H1 (cell line): Measurements from ENCODE around the gene PRPS1. TPM values are rescaled to one million over a fixed set of nuclear protein-coding genes. Genes with fewer than 3 reads are reported as not detected.

Experiments used
- CTCF ChIA-PET: fragments of 300-600 bp; sonication (Branson Sonifier 250); formaldehyde crosslinking; loops from one replicate; lab custom pipeline; 2021; ENCODE audit not compliant: partially characterized antibody; lab: Charles Lee
- POLR2A ChIA-PET: fragments of 300-600 bp; sonication (Branson Sonifier 250); formaldehyde crosslinking; loops from one replicate; lab custom pipeline; 2021; ENCODE audit warnings: inconsistent platforms; ENCODE audit not compliant: partially characterized antibody; lab: Charles Lee
- DNase-seq, 2 experiments: peaks; one replicate each; pipeline versions ENCODE4 v3.0.0 to v3.0.0-alpha.2; 2010 to 2022; ENCODE audit warnings: low spot score in 2 of 2, low read depth in 1 of 2, mixed read lengths in 1 of 2
- FAIRE-seq: peaks from 2 replicates; lab custom pipeline; 2011; peaks lifted over from hg19 to GRCh38; lab: Jason Lieb, UNC
- H2AFZ ChIP-seq: 2 replicates; pipeline ENCODE4 v1.8.1; 2012; ENCODE audit warnings: low read length, inconsistent platforms
- H2AK5ac ChIP-seq: 2 replicates; pipeline ENCODE4 v1.6.1; 2013; ENCODE audit warnings: low read depth, low read length
- H2BK120ac ChIP-seq: replicated peaks from 2 replicates; pipeline ENCODE3; 2013; ENCODE audit warnings: low read depth, low read length, inconsistent platforms
- H2BK12ac ChIP-seq: 2 replicates; pipeline ENCODE4 v1.6.1; 2013; ENCODE audit warnings: low read depth, low read length
- H2BK15ac ChIP-seq: 2 replicates; pipeline ENCODE4 v1.6.1; 2013; ENCODE audit warnings: low read length
- H2BK20ac ChIP-seq: 2 replicates; pipeline ENCODE4 v1.6.1; 2013; ENCODE audit warnings: low read length
- H2BK5ac ChIP-seq: 2 replicates; pipeline ENCODE4 v1.6.1; 2013; ENCODE audit warnings: low read depth, low read length
- H3K14ac ChIP-seq: 2 replicates; pipeline ENCODE4 v1.6.1; 2013; ENCODE audit warnings: inconsistent platforms; ENCODE audit not compliant: insufficient read length
- H3K18ac ChIP-seq: 2 replicates; pipeline ENCODE4 v1.6.1; 2013; ENCODE audit warnings: low read length; ENCODE audit errors: extremely low read depth
- H3K23ac ChIP-seq: 2 replicates; pipeline ENCODE4 v1.6.1; 2013; ENCODE audit warnings: inconsistent platforms; ENCODE audit not compliant: insufficient read length
- H3K23me2 ChIP-seq: 2 replicates; pipeline ENCODE4 v1.6.1; 2013; ENCODE audit warnings: low read depth, low read length
- H3K27ac ChIP-seq: 2 replicates; pipeline ENCODE4 v1.6.1; 2011; ENCODE audit warnings: low read depth, low read length, inconsistent platforms
- H3K27me3 ChIP-seq, 4 experiments: replicated peaks in 1 of 4; 1 replicate in 1 of 4; 2 replicates in 3 of 4; pipeline versions ENCODE4 v1.6.1 to v1.8.1; 2011 to 2013; ENCODE audit warnings: low read length in 3 of 4, mild to moderate bottlenecking in 3 of 4, inconsistent platforms in 2 of 4, mixed read lengths in 2 of 4, moderate library complexity in 1 of 4; ENCODE audit not compliant: control insufficient read depth in 3 of 4, insufficient read depth in 3 of 4; ENCODE audit errors: extremely low read depth in 1 of 4
- H3K36me3 ChIP-seq, 4 experiments: 2 replicates each; pipeline versions ENCODE4 v1.6.1 to v1.8.1; 2011 to 2013; ENCODE audit warnings: mild to moderate bottlenecking in 4 of 4, low read length in 3 of 4, moderate library complexity in 2 of 4, control low read depth in 1 of 4, inconsistent platforms in 1 of 4; ENCODE audit not compliant: insufficient read depth in 4 of 4, control insufficient read depth in 2 of 4
- H3K4ac ChIP-seq: replicated peaks from 2 replicates; pipeline ENCODE3; 2013; ENCODE audit warnings: low read length, low read depth, mixed read lengths, inconsistent platforms; ENCODE audit not compliant: insufficient read length
- H3K4me1 ChIP-seq, 4 experiments: replicated peaks in 1 of 4; 1 replicate in 1 of 4; 2 replicates in 3 of 4; pipeline versions ENCODE4 v1.6.1 to v1.8.1; 2011 to 2013; ENCODE audit warnings: low read length in 3 of 4, inconsistent platforms in 2 of 4, mixed read lengths in 1 of 4; ENCODE audit not compliant: insufficient read depth in 4 of 4, control insufficient read depth in 3 of 4
- H3K4me2 ChIP-seq, 2 experiments: 2 replicates each; pipeline versions ENCODE4 v1.6.1 to v1.8.1; 2011 to 2013; ENCODE audit warnings: low read depth in 2 of 2, low read length in 2 of 2, control low read depth in 1 of 2, inconsistent platforms in 1 of 2, mild to moderate bottlenecking in 1 of 2; ENCODE audit not compliant: insufficient read depth in 1 of 2
- H3K4me3 ChIP-seq, 4 experiments: fragments of 200-600, 300-600 bp in 1 of 4; sonication (generic), shearing (Covaris generic), sonication (Bioruptor Twin) in 1 of 4; 2 replicates each; pipeline versions ENCODE4 v1.5.1 to v1.8.1; 2011 to 2016; ENCODE audit warnings: low read length in 4 of 4, low read depth in 3 of 4, control low read depth in 2 of 4, inconsistent platforms in 2 of 4, mild to moderate bottlenecking in 2 of 4, mixed read lengths in 1 of 4, moderate library complexity in 1 of 4; ENCODE audit not compliant: insufficient read depth in 2 of 4; ENCODE audit errors: extremely low read depth in 1 of 4
- H3K56ac ChIP-seq: replicated peaks from 2 replicates; pipeline ENCODE3; 2013; ENCODE audit warnings: low read depth, mild to moderate bottlenecking, mixed read lengths, low read length, inconsistent platforms; ENCODE audit not compliant: insufficient read length
- H3K79me1 ChIP-seq: 2 replicates; pipeline ENCODE4 v1.6.1; 2013; ENCODE audit warnings: low read depth, low read length, control low read depth
- H3K79me2 ChIP-seq, 2 experiments: 2 replicates each; pipeline versions ENCODE4 v1.6.1 to v1.8.1; 2012 to 2013; ENCODE audit warnings: low read length in 2 of 2, mild to moderate bottlenecking in 2 of 2, inconsistent platforms in 1 of 2; ENCODE audit not compliant: insufficient read depth in 2 of 2, control insufficient read depth in 1 of 2
- H3K9ac ChIP-seq, 4 experiments: replicated peaks in 1 of 4; 1 replicate in 1 of 4; 2 replicates in 3 of 4; pipeline versions ENCODE4 v1.6.1 to v1.8.1; 2011 to 2013; ENCODE audit warnings: low read depth in 3 of 4, low read length in 3 of 4, control low read depth in 2 of 4, mild to moderate bottlenecking in 2 of 4, moderate library complexity in 2 of 4, inconsistent platforms in 1 of 4; ENCODE audit errors: extremely low read depth in 1 of 4
- H3K9me3 ChIP-seq, 2 experiments: 2 replicates each; pipeline versions ENCODE4 v1.6.1 to v1.8.1; 2012 to 2013; ENCODE audit warnings: mild to moderate bottlenecking in 2 of 2, moderate library complexity in 2 of 2, control low read depth in 1 of 2, inconsistent platforms in 1 of 2, low read depth in 1 of 2, low read length in 1 of 2, mixed read lengths in 1 of 2; ENCODE audit not compliant: insufficient read depth in 2 of 2
- H4K20me1 ChIP-seq, 2 experiments: replicated peaks in 1 of 2; 2 replicates each; pipeline versions ENCODE3 to v1.8.1; 2011 to 2013; ENCODE audit warnings: inconsistent platforms in 2 of 2, low read length in 2 of 2, mild to moderate bottlenecking in 1 of 2; ENCODE audit not compliant: insufficient read depth in 2 of 2, control insufficient read depth in 1 of 2
- H4K5ac ChIP-seq: 2 replicates; pipeline ENCODE4 v1.6.1; 2013; ENCODE audit warnings: low read length, low read depth, mixed read lengths, inconsistent platforms; ENCODE audit not compliant: insufficient read length
- H4K8ac ChIP-seq: 2 replicates; pipeline ENCODE4 v1.8.0; 2013; ENCODE audit warnings: mild to moderate bottlenecking, moderate library complexity, low read length, inconsistent platforms; ENCODE audit not compliant: insufficient read depth; ENCODE audit errors: extremely low read depth
- H4K91ac ChIP-seq: replicated peaks from 2 replicates; pipeline ENCODE3; 2013; ENCODE audit warnings: low read length, mixed read lengths, inconsistent platforms; ENCODE audit not compliant: insufficient read length
- ASH2L ChIP-seq: fragments of 200-600, 300-600 bp; sonication (generic); IDR thresholded peaks from one replicate; pipeline ENCODE4 v1.7.1; 2017; ENCODE audit warnings: low read length
- ATF2 ChIP-seq: IDR thresholded peaks from 2 replicates; pipeline ENCODE4 v1.6.1; 2012; ENCODE audit warnings: low read length, inconsistent platforms
- CBX5 ChIP-seq: fragments of 300-800, 300-1000 bp; sonication (generic); IDR thresholded peaks from 2 replicates; pipeline ENCODE4 v1.7.1; 2016; ENCODE audit warnings: antibody characterized with exemption, low read length, low read depth
- CBX8 ChIP-seq: fragments of 300-800, 300-1000 bp; sonication (generic); IDR thresholded peaks from 2 replicates; pipeline ENCODE4 v1.7.1; 2016; ENCODE audit warnings: low read depth, low read length, borderline replicate concordance
- CHD1 ChIP-seq: IDR thresholded peaks from 2 replicates; pipeline ENCODE4 v1.6.1; 2012; ENCODE audit warnings: low read depth, low read length, improper control_type of control experiment
- CTBP2 ChIP-seq: IDR thresholded peaks from 2 replicates; pipeline ENCODE4 v1.7.0; 2011; ENCODE audit warnings: borderline replicate concordance, mild to moderate bottlenecking, moderate library complexity, mixed read lengths, low read length; ENCODE audit not compliant: insufficient read depth, insufficient read length
- HDAC6 ChIP-seq: IDR thresholded peaks from one replicate; pipeline ENCODE4 v1.7.1; 2012; ENCODE audit warnings: low read depth, mild to moderate bottlenecking, inconsistent platforms, low read length, moderate library complexity
- JUND ChIP-seq: IDR thresholded peaks from 2 replicates; pipeline ENCODE4 v1.6.1; 2011; ENCODE audit warnings: mild to moderate bottlenecking, improper control_type of control experiment, low read length
- NRF1 ChIP-seq: IDR thresholded peaks from 2 replicates; pipeline ENCODE4 v1.6.1; 2011; ENCODE audit warnings: mild to moderate bottlenecking, low read depth, low read length, improper control_type of control experiment
- POLR2AphosphoS5 ChIP-seq: IDR thresholded peaks from 2 replicates; pipeline ENCODE4 v1.6.1; 2011; ENCODE audit warnings: low read depth, low read length
- RFX5 ChIP-seq: IDR thresholded peaks from 2 replicates; pipeline ENCODE4 v1.6.1; 2011; ENCODE audit warnings: low read depth, low read length, improper control_type of control experiment, borderline replicate concordance
- SAP30 ChIP-seq: fragments of 300-600 bp; sonication (generic); IDR thresholded peaks from 2 replicates; pipeline ENCODE4 v1.7.1; 2012; ENCODE audit warnings: low read length, moderate library complexity, mild to moderate bottlenecking, inconsistent platforms; ENCODE audit not compliant: insufficient read depth, insufficient replicate concordance
- SIX5 ChIP-seq: IDR thresholded peaks from 2 replicates; pipeline ENCODE4 v1.6.1; 2011; ENCODE audit warnings: mild to moderate bottlenecking, low read depth, low read length
- WGBS, 2 experiments: shearing (Covaris generic) in 1 of 2; methylation state at CpG; one replicate each; pipeline versions ENCODE4 v1.1.6 to v1.1.7; 2013 to 2015; ENCODE audit warnings: low lambda C conversion rate in 2 of 2, mixed read lengths in 2 of 2, inconsistent platforms in 1 of 2, low coverage in 1 of 2, missing lambda C conversion rate in 1 of 2; ENCODE audit not compliant: insufficient replicate concordance in 2 of 2, insufficient coverage in 1 of 2, insufficient read length in 1 of 2; ENCODE audit errors: extremely low coverage in 1 of 2, missing lambda C conversion rate in 1 of 2; 5-methylcytosine and 5-hydroxymethylcytosine counted together
- polyA plus RNA-seq, 7 experiments: library from polyadenylated mRNA; depleted of rRNA in 3 of 7; stranded (reverse) in 5 of 7; unstranded in 2 of 7; fragments of >200 nt in 5 of 7; fragments of 200-250 nt in 2 of 7; gene quantifications; 1 replicate in 5 of 7; 2 replicates in 1 of 7; 4 replicates in 1 of 7; pipeline versions ENCODE4 v1.2.1 to v1.2.3, GENCODE V29; 2011 to 2013; ENCODE audit warnings: missing spikeins in 2 of 7, mixed read lengths in 2 of 7
- total RNA-seq: library from RNA; stranded (reverse); fragmentation: NEBNext Ultra II Directional; extraction: Animal tissue kit (Norgen Biotek cat#: 25700); gene quantifications from 2 replicates; pipeline ENCODE4 v1.2.1, GENCODE V29; 2021

Gene PRPS1
- total and polyA plus RNA-seq, 2 of the 8 experiments (the other 6 are each of a cell fraction or from before 2014, with no cell fraction given): 90.1 to 110 TPM

GRCh38 chrX:107654566-107654871 lies 26.2 kb downstream of the PRPS1 start:
- no peak overlapping the region for H2AK5ac ChIP-seq
- H2BK20ac ChIP-seq: no peak overlapping the region
- peaks cover 0 to 3% of the 10 kb centered on the region in 2 experiments for H4K20me1 ChIP-seq
- no peaks in the 10 kb centered on the region for H3K9me3 ChIP-seq
- H3K56ac ChIP-seq: no peak overlapping the region
- no peak overlapping the region for H2AFZ ChIP-seq
- H3K18ac ChIP-seq: no peak overlapping the region
- H2BK120ac ChIP-seq: no peak overlapping the region
- H3K79me1 ChIP-seq: no peaks in the 10 kb centered on the region
- H3K23me2 ChIP-seq: no peaks in the 10 kb centered on the region
- no peak overlapping the region for H3K9ac ChIP-seq
- H3K79me2 ChIP-seq: no peaks in the 10 kb centered on the region
- peak overlapping the region; percentile 4 to 34 for H3K4me2 ChIP-seq
- CTCF ChIA-PET: interaction anchor here (0.8 to 29.5 kb wide), 24 partner anchors 11 to 416 kb away, joined by 3 to 325 read pairs (median 3); partner anchors contain the start of genes NCBP2L, PRPS1 and TSC22D3
- POLR2A ChIA-PET: interaction anchor here (1.1 to 1.5 kb wide), 4 partner anchors 12 to 114 kb away, joined by 3 to 6 read pairs (median 4); no protein-coding TSS in a partner anchor
- H3K27me3 ChIP-seq: no peaks in the 10 kb centered on the region
- H3K36me3 ChIP-seq: peaks cover 0 to 7% (median 3%) of the 10 kb centered on the region in 4 experiments; a peak in 2 of 8 replicates
- H3K14ac ChIP-seq: no peak overlapping the region
- H4K5ac ChIP-seq: no peak overlapping the region
- H3K23ac ChIP-seq: no peak overlapping the region
- H3K4me1 ChIP-seq: peaks cover 0 to 5% (median 0%) of the 10 kb centered on the region in 4 experiments; a peak in 2 of 7 replicates
- DNase-seq (no peak), FAIRE-seq (no peak)
- H4K91ac ChIP-seq: no peak overlapping the region
- no peak overlapping the region for H2BK12ac ChIP-seq
- H3K27ac ChIP-seq: no peak overlapping the region; the same call in 1 of the 2 replicates
- H3K4me3 ChIP-seq: peak overlapping the region in 1 of 4 experiments; percentile 48; a peak in 1 of 8 replicates
- H2BK5ac ChIP-seq: no peak overlapping the region
- 40% methylated on average over 2 of the region's 2 CpGs; no CpG with 5 or more reads in 1 of the 2 experiments for WGBS, 2 experiments
- H4K8ac ChIP-seq: no peak overlapping the region
- no peak overlapping the region for H2BK15ac ChIP-seq
- no peak overlapping the region for H3K4ac ChIP-seq
- TF ChIP-seq JUND: no peak
- TF ChIP-seq NRF1: no peak
- no peak for TF ChIP-seq CTBP2
- no peak for TF ChIP-seq CBX5
- no peak for TF ChIP-seq ASH2L
- no peak for TF ChIP-seq CHD1
- TF ChIP-seq SAP30: no peak
- TF ChIP-seq POLR2AphosphoS5: no peak
- no peak for TF ChIP-seq RFX5
- TF ChIP-seq CBX8: no peak
- no peak for TF ChIP-seq HDAC6
- TF ChIP-seq SIX5: no peak
- TF ChIP-seq ATF2: no peak
